AG09309 (cell line): ENCODE data around the gene LEMD2.
"Not testable (repeated sequence)": the region's sequence is repeated elsewhere in the genome, so short reads cannot be mapped to it uniquely, and the experiment has no call there.

Source experiments
- DNase-seq: peaks from one replicate; pipeline ENCODE4 v3.0.0-alpha.2; 2010; ENCODE audit warnings: low read depth
- H3K4me3 ChIP-seq: 2 replicates; pipeline ENCODE4 v1.5.1; 2011; ENCODE audit warnings: mild to moderate bottlenecking, low read depth, low read length, moderate library complexity; ENCODE audit not compliant: control insufficient read depth
- CTCF ChIP-seq: IDR thresholded peaks from 2 replicates; pipeline ENCODE4 v1.5.1; 2011; ENCODE audit warnings: mild to moderate bottlenecking, low read depth, low read length, inconsistent platforms; ENCODE audit not compliant: insufficient read depth, control insufficient read depth; ENCODE audit errors: missing control alignments

LEMD2 gene

GRCh38 chr6:33788694-33789549, at the start of gene LEMD2:
Gene LEMD2 (minus strand): TSS chr6:33789130. CDS start chr6:33789116, 14 bp downstream.
- H3K4me3 ChIP-seq, result peak within 1 kb of the TSS; percentile 54
- DNase-seq, result peak; percentile 73
- TF ChIP-seq CTCF, result no peak

DNA sequence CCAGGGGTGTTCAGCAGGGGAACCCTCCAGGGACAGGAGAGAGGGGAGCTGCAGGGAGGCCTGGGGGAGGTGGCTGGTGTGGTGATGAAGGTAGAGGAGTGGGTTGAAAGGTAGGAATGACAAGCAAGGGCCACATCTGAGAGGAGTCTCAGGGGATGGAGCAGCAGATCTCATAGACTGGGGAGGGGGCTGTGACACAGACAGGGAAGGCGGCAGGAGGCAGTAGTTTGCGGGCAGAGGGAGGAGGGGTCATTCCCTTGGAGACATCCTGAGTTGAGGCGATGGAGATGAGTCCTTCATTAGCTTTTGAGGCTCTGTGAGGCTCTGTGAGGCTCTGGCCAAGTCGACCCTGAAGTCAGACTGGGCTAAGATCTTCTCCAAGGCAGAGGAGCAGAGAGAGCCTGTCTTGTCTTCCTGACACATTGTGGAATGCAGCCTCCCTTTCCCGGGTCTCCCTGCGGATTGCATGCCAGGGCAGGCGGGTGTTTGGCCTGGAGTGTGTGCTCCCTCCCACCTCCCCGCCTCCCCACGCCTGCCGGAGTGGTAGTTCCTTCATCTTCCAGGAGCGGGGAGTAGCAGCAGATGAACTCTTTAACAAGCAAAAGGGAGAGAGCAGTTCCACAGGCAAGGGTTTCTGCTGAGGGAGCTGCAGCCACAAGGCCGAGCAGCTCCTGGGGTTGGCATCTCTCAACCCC, 49.2 kb upstream of the LEMD2 start:
- TF ChIP-seq CTCF, result no peak
- DNase-seq, result no peak
- H3K4me3 ChIP-seq, result no peak overlapping the region

DNA sequence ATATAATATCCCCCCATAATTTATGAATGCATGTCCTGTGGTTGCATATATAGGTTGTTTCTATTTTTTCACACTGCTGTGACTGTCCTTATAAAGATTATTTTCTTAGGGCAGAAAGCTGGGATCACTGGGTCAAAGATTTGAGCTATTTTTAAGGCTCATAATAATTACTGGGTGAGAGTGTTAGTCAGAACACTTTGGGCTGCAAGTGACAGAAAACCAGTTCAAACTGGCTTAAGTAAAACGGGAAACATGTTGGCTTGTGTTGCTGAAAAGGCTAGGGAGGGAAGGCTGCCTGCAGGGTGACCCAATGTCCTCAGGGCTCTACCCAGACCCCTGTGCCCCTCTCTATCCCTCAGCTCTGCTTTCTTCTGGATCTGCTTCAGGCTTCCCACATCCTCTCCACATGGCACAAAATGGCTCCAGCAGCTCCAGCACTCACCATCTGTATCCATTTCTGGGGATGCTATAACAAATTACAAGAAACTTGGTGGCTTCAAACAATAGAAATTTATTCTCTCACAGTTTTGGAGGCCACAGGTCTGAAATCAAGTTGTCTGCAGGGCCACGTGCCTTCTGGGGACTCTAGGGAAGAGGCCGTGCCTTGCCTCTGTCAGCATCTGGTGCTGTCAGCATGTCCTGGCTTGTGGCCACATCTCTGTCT, 48.0 kb upstream of the LEMD2 start:
- no peak for DNase-seq
- no peak overlapping the region for H3K4me3 ChIP-seq
- no peak for TF ChIP-seq CTCF

GRCh38 chr6:33834401-33835392, 45.8 kb upstream of the LEMD2 start:
- no peak for DNase-seq
- no peak for TF ChIP-seq CTCF
- H3K4me3 ChIP-seq, result no peak overlapping the region

DNA sequence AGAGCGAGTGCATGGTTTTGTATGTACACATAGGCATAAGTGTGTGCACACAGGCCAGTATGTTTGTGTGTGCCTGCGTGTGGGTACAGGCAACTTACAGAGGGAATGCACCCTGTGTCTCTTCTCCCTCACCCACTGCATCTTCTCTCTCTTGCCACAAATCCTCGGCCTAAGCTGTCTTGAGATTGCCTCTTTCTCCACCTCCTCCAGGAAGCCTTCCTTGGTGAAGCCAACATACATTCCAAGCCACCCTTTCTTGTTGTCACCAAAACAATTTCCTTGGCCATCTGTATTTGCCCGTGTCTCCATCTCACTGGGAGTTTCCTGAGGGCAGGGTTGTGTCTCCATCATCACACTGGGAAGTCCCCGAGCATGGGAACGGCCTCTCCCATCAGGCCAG, 44.7 kb upstream of the LEMD2 start:
- no peak overlapping the region for H3K4me3 ChIP-seq
- no peak for DNase-seq
- no peak for TF ChIP-seq CTCF

GRCh38 chr6:33832831-33833230, 43.9 kb upstream of the LEMD2 start:
- DNase-seq, H3K4me3 ChIP-seq: not testable (repeated sequence)

DNA sequence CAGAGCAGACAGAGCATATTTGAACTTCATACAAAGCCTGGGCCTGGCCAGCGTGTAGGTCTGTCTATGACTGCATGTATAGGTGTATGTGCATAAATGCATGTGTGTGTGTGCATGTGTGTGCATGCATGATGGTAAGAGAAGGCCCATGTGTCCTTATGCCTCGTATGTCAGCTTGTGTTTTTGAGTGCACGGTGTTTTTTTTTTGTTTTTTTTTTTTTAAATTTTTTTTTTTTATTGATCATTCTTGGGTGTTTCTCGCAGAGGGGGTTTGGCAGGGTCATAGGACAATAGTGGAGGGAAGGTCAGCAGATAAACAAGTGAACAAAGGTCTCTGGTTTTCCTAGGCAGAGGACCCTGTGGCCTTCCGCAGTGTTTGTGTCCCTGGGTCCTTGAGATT, 42.8 kb upstream of the LEMD2 start:
- not testable (repeated sequence) for H3K4me3 ChIP-seq

More for the DNA sequence above, 42.8 kb upstream of the LEMD2 start:
- DNase-seq, result not testable (repeated sequence)
